OCI-LY3 (cell line): ENCODE results near the gene HGS.
A peak's percentile ranks its signal among the peaks of the same experiment; 100 is the strongest.

Experiments used
- H2AFZ ChIP-seq: fragments of 200-600, 300-600 bp; shearing (Covaris generic); 2 replicates; pipeline ENCODE4 v1.6.0; 2014; ENCODE audit warnings: antibody characterized with exemption, low read depth, low read length
- H3K27ac ChIP-seq: fragments of 200-600, 300-600 bp; sonication (generic); 2 replicates; pipeline ENCODE4 v1.5.1; 2014; ENCODE audit warnings: mild to moderate bottlenecking, low read length, moderate library complexity, mixed read lengths
- H3K27me3 ChIP-seq: fragments of 200-600, 300-600 bp; sonication (generic); 2 replicates; pipeline ENCODE4 v1.6.1; 2014; ENCODE audit warnings: low read depth, low read length, mixed read lengths
- H3K36me3 ChIP-seq: fragments of 200-600, 300-600 bp; sonication (generic); replicated peaks from 2 replicates; pipeline ENCODE3; 2014; ENCODE audit warnings: low read depth, low read length, mixed read lengths
- H3K4me1 ChIP-seq: fragments of 300-600, 200-600 bp; sonication (generic); 2 replicates; pipeline ENCODE4 v1.6.1; 2014; ENCODE audit warnings: low read length, mixed read lengths
- H3K4me2 ChIP-seq: fragments of 200-600, 300-600 bp; sonication (generic); 2 replicates; pipeline ENCODE4 v1.6.1; 2014; ENCODE audit warnings: low read length, mixed read lengths
- H3K4me3 ChIP-seq: fragments of 300-600, 200-600 bp; sonication (generic); 2 replicates; pipeline ENCODE4 v1.5.1; 2014; ENCODE audit warnings: antibody characterized with exemption, mild to moderate bottlenecking, low read length, moderate library complexity
- H3K79me2 ChIP-seq: fragments of 300-600, 200-600 bp; shearing (Covaris generic); 2 replicates; pipeline ENCODE4 v1.6.1; 2014; ENCODE audit warnings: mild to moderate bottlenecking, low read length, mixed read lengths
- H3K9ac ChIP-seq: fragments of 300-600, 200-600 bp; shearing (Covaris generic); 2 replicates; pipeline ENCODE4 v1.6.0; 2014; ENCODE audit warnings: mild to moderate bottlenecking, low read length, moderate library complexity
- H3K9me3 ChIP-seq: fragments of 200-600, 300-600 bp; shearing (Covaris generic); 2 replicates; pipeline ENCODE4 v1.6.1; 2014; ENCODE audit warnings: low read length, mixed read lengths; ENCODE audit not compliant: insufficient read depth
- H4K20me1 ChIP-seq: fragments of 200-600, 300-600 bp; sonication (generic); 2 replicates; pipeline ENCODE4 v1.6.1; 2016; ENCODE audit warnings: low read length, mixed read lengths; ENCODE audit not compliant: insufficient read depth
- CTCF ChIP-seq: fragments of 200-600, 300-600 bp; sonication (generic); IDR thresholded peaks from 2 replicates; pipeline ENCODE4 v1.5.1; 2014; ENCODE audit warnings: antibody characterized with exemption, low read length, low read depth
- EZH2phosphoT487 ChIP-seq: fragments of 200-600 bp; shearing (Covaris generic); IDR thresholded peaks from 2 replicates; pipeline ENCODE4 v1.6.1; 2018; ENCODE audit warnings: antibody characterized with exemption, mixed run types, low read depth

Gene HGS

GRCh38 chr17:81697261-81698044 is 13.6 kb downstream of the HGS start:
- H3K79me2 ChIP-seq = peaks cover 38% of the 10 kb centered on the region
- peaks cover 6% of the 10 kb centered on the region for H4K20me1 ChIP-seq

GRCh38 chr17:81700353-81701287 is 16.8 kb downstream of the HGS start:
- no peak overlapping the region for H3K27ac ChIP-seq
- 0 out of 2 replicates have a peak overlapping the region, but pooled peaks have one; percentile 88 for H3K4me2 ChIP-seq
- TF ChIP-seq CTCF = no peak
- no peak for TF ChIP-seq EZH2phosphoT487
- peaks cover 19% of the 10 kb centered on the region for H3K4me1 ChIP-seq
- H3K36me3 ChIP-seq = peaks cover 45% of the 10 kb centered on the region
- no peaks in the 10 kb centered on the region for H3K27me3 ChIP-seq
- peaks cover 6% of the 10 kb centered on the region for H4K20me1 ChIP-seq
- no peak overlapping the region for H2AFZ ChIP-seq
- H3K4me3 ChIP-seq = no peak overlapping the region
- H3K9ac ChIP-seq = no peak overlapping the region
- peaks cover 66% of the 10 kb centered on the region for H3K79me2 ChIP-seq
- H3K9me3 ChIP-seq = no peaks in the 10 kb centered on the region

More at GRCh38 chr17:81697261-81698044, 13.6 kb downstream of the HGS start:
- H3K4me2 ChIP-seq = no peak overlapping the region
- no peak overlapping the region for H3K27ac ChIP-seq
- no peaks in the 10 kb centered on the region for H3K9me3 ChIP-seq
- H3K9ac ChIP-seq = no peak overlapping the region
- no peak overlapping the region for H3K4me3 ChIP-seq
- H3K4me1 ChIP-seq = peaks cover 12% of the 10 kb centered on the region
- TF ChIP-seq CTCF (no peak), EZH2phosphoT487 (no peak)
- H3K36me3 ChIP-seq = peaks cover 41% of the 10 kb centered on the region
- H2AFZ ChIP-seq = no peak overlapping the region
- no peaks in the 10 kb centered on the region for H3K27me3 ChIP-seq

GRCh38 chr17:81701288-81702071 is 17.7 kb downstream of the HGS start:
- no peak overlapping the region for H3K27ac ChIP-seq
- peaks cover 47% of the 10 kb centered on the region for H3K36me3 ChIP-seq
- H3K27me3 ChIP-seq = no peaks in the 10 kb centered on the region
- peaks cover 6% of the 10 kb centered on the region for H4K20me1 ChIP-seq
- H3K4me2 ChIP-seq = peak overlapping the region; percentile 88
- no peak overlapping the region for H2AFZ ChIP-seq
- H3K4me3 ChIP-seq = peak overlapping the region; percentile 95
- no peaks in the 10 kb centered on the region for H3K9me3 ChIP-seq
- peaks cover 19% of the 10 kb centered on the region for H3K4me1 ChIP-seq
- TF ChIP-seq EZH2phosphoT487 (no peak), CTCF (no peak)
- peaks cover 71% of the 10 kb centered on the region for H3K79me2 ChIP-seq
- peak overlapping the region; percentile 95; the same call in 1 of the 2 replicates for H3K9ac ChIP-seq
